Gastroesophageal sphincter (tissue), 4 donors: ENCODE results near the gene SPINT2. TPM values are rescaled to one million over a fixed set of nuclear protein-coding genes. Genes with fewer than 3 reads are reported as not detected.

Experiments
- ATAC-seq: fragments of 150-250 bp; one replicate; pipeline ENCODE4 v1.9.1; 2016; ENCODE audit warnings: mild to moderate bottlenecking, moderate library complexity
- H3K27ac ChIP-seq, 4 donors: fragments of 200-600 bp; sonication (generic) in 3 of 4; 1 replicate in 3 of 4; 2 replicates in 1 of 4; pipeline ENCODE4 v1.5.1; 2016 to 2019
- H3K27me3 ChIP-seq: fragments of 200-600 bp; sonication (generic); one replicate; pipeline ENCODE4 v1.5.1; 2019
- H3K36me3 ChIP-seq, 2 donors: fragments of 200-600 bp; sonication (generic); one replicate each; pipeline ENCODE4 v1.5.1; 2019; ENCODE audit warnings: control low read depth in 1 of 2
- H3K4me1 ChIP-seq, 3 donors: fragments of 200-600 bp; sonication (generic); 1 replicate in 2 of 3; 2 replicates in 1 of 3; pipeline ENCODE4 v1.5.1; 2016 to 2019; ENCODE audit warnings: control low read depth in 2 of 3
- H3K4me3 ChIP-seq, 2 donors: fragments of 200-600 bp; sonication (generic); one replicate each; pipeline ENCODE4 v1.5.1; 2019; ENCODE audit warnings: mild to moderate bottlenecking in 1 of 2, moderate library complexity in 1 of 2
- H3K9me3 ChIP-seq, 3 donors: fragments of 200-600 bp; sonication (generic); one replicate each; pipeline ENCODE4 v1.5.1; 2017 to 2019; ENCODE audit warnings: control low read depth in 2 of 3
- CTCF ChIP-seq, 4 experiments: fragments of 200-600 bp in 2 of 4; fragments of 450-650 bp in 2 of 4; sonication (generic) in 1 of 4; IDR thresholded peaks; one replicate each; pipeline ENCODE4 v1.5.1; 2017 to 2019; ENCODE audit warnings: antibody characterized with exemption in 4 of 4, mild to moderate bottlenecking in 2 of 4, moderate library complexity in 2 of 4
- EP300 ChIP-seq: sonication (generic); formaldehyde crosslinking; IDR thresholded peaks from one replicate; pipeline ENCODE4 v1.6.1; 2017; ENCODE audit warnings: antibody characterized with exemption, mild to moderate bottlenecking
- POLR2A ChIP-seq, 2 donors: fragments of 450-650 bp; IDR thresholded peaks; one replicate each; pipeline ENCODE4 v1.6.1; 2017; ENCODE audit warnings: antibody characterized with exemption in 2 of 2, mild to moderate bottlenecking in 2 of 2, moderate library complexity in 1 of 2
- POLR2AphosphoS5 ChIP-seq: sonication (generic); formaldehyde crosslinking; IDR thresholded peaks from one replicate; pipeline ENCODE4 v1.6.1; 2017; ENCODE audit warnings: antibody characterized with exemption
- WGBS, 2 donors: methylation state at CpG; one replicate each; pipeline ENCODE4 v1.1.5; 2018; ENCODE audit warnings: low coverage in 1 of 2; 5-methylcytosine and 5-hydroxymethylcytosine counted together
- total RNA-seq, 4 donors: library from RNA; depleted of rRNA; stranded (reverse); fragments of >200 nt; gene quantifications; one replicate each; pipeline ENCODE4 v1.1.0, GENCODE V29; 2016

SPINT2 gene
- 10 to 100 TPM in 2 of 4 donors, 1 to 10 TPM in 2; 2.1 to 51.7 (median 10.9) TPM for total RNA-seq

GRCh38 chr19:38264486-38265212 lies at the start of gene SPINT2:
TSS of gene SPINT2 (plus strand) at chr19:38264573. CDS start at chr19:38264893, 320 bp downstream.
- TF ChIP-seq EP300 (no peak), POLR2AphosphoS5 (no peak), POLR2A (IDR thresholded peaks at IDR 0.05) (no peak), CTCF (IDR thresholded peaks at IDR 0.05) (no peak)
- ATAC-seq = peak; percentile 22
- 43 to 89% methylated on average over 5 to 8 of the region's 78 CpGs for WGBS, 2 donors

GRCh38 chr19:38216785-38217641 lies 47.4 kb upstream of the SPINT2 start:
- no peak overlapping the region for H3K27ac ChIP-seq
- peaks cover 92% of the 10 kb centered on the region for H3K27me3 ChIP-seq
- no peaks in the 10 kb centered on the region for H3K4me1 ChIP-seq
- no peaks in the 10 kb centered on the region for H3K36me3 ChIP-seq
- H3K9me3 ChIP-seq = no peaks in the 10 kb centered on the region
- 58 to 80% methylated on average over 1 to 7 of the region's 26 CpGs for WGBS, 2 donors
- H3K4me3 ChIP-seq = no peak overlapping the region
- ATAC-seq = no peak
- TF ChIP-seq CTCF (IDR thresholded peaks at IDR 0.05) (no peak), EP300 (no peak), POLR2A (IDR thresholded peaks at IDR 0.05) (no peak), POLR2AphosphoS5 (no peak)

More at GRCh38 chr19:38264486-38265212, at the start of gene SPINT2:
- Histone ChIP-seq H3K36me3 (no peaks in the 10 kb centered on the region), H3K9me3 (no peaks in the 10 kb centered on the region), H3K4me1 (peaks cover 0 to 16% (median 11%) of the 10 kb centered on the region in 3 donors), H3K27ac (peak within 1 kb of the TSS in 3 of 4 donors; percentile 12 to 43 (median 25)), H3K4me3 (peak within 1 kb of the TSS; percentile 34 to 57), H3K27me3 (peaks cover 30% of the 10 kb centered on the region)

GRCh38 chr19:38218204-38218603 lies 46.2 kb upstream of the SPINT2 start:
- Histone ChIP-seq H3K27me3 (peaks cover 92% of the 10 kb centered on the region), H3K36me3 (no peaks in the 10 kb centered on the region), H3K4me1 (no peaks in the 10 kb centered on the region), H3K9me3 (no peaks in the 10 kb centered on the region), H3K27ac (no peak overlapping the region), H3K4me3 (no peak overlapping the region)
- no peak for ATAC-seq
- TF ChIP-seq POLR2A (IDR thresholded peaks at IDR 0.05) (no peak), EP300 (no peak), CTCF (IDR thresholded peaks at IDR 0.05) (no peak), POLR2AphosphoS5 (no peak)
- 100% methylated on average over 1 of the region's 3 CpGs; no CpG with 5 or more reads in 1 of the 2 donors for WGBS, 2 donors

- TF ChIP-seq EP300 (no peak), CTCF (IDR thresholded peaks at IDR 0.05) (no peak), POLR2A (IDR thresholded peaks at IDR 0.05) (no peak), POLR2AphosphoS5 (no peak)
- ATAC-seq = no peak
Measured at GRCh38 chr19:38219221-38219620, 45.2 kb upstream of the SPINT2 start.

More at GRCh38 chr19:38219221-38219620, 45.2 kb upstream of the SPINT2 start:
- no peaks in the 10 kb centered on the region for H3K36me3 ChIP-seq
- peaks cover 92% of the 10 kb centered on the region for H3K27me3 ChIP-seq
- no peak overlapping the region for H3K4me3 ChIP-seq
- 89 to 94% methylated on average over 2 to 6 of the region's 10 CpGs for WGBS, 2 donors
- H3K4me1 ChIP-seq = peaks cover 0 to 8% (median 7%) of the 10 kb centered on the region in 3 donors
- H3K27ac ChIP-seq = no peak overlapping the region
- H3K9me3 ChIP-seq = no peaks in the 10 kb centered on the region
